Activated CD8-positive, alpha-beta T cell treated with anti-CD3 and anti-CD28 coated beads for 36 hours (primary cell): ENCODE results near the gene PJA1. TPM values are rescaled to one million over a fixed set of nuclear protein-coding genes. Genes with fewer than 3 reads are reported as not detected.

ENCODE experiments used
- ATAC-seq: fragments of 200-7000 bp; cut with Tn5 transposase; one replicate; pipeline ENCODE4 v1.10.0; 2021; ENCODE audit warnings: mild to moderate bottlenecking, moderate library complexity
- CTCF ChIA-PET: fragments of 350-600 bp; sonication (Branson Sonifier 250); formaldehyde crosslinking; loops from one replicate; lab custom pipeline; 2021; ENCODE audit warnings: antibody characterized with exemption; lab: Charles Lee
- POLR2A ChIA-PET: fragments of 350-600 bp; sonication (Branson Sonifier 250); formaldehyde crosslinking; loops from one replicate; lab custom pipeline; 2021; ENCODE audit warnings: antibody characterized with exemption; lab: Charles Lee
- DNase-seq: peaks from one replicate; pipeline ENCODE4 v3.0.0-alpha.2; 2020
- H3K27ac Mint-ChIP-seq: one replicate; pipeline ENCODE4 v1.8.0; 2021; ENCODE audit warnings: mild to moderate bottlenecking, mixed read lengths
- H3K27me3 Mint-ChIP-seq: one replicate; pipeline ENCODE4 v1.8.0; 2021; ENCODE audit warnings: mixed read lengths
- H3K36me3 Mint-ChIP-seq: one replicate; pipeline ENCODE4 v1.8.0; 2021; ENCODE audit warnings: low read depth, mixed read lengths
- H3K4me1 Mint-ChIP-seq: one replicate; pipeline ENCODE4 v1.8.0; 2021; ENCODE audit warnings: low read depth, mixed read lengths
- H3K4me3 Mint-ChIP-seq: one replicate; pipeline ENCODE4 v1.8.0; 2021; ENCODE audit warnings: mild to moderate bottlenecking, moderate library complexity, mixed read lengths
- H3K9me3 Mint-ChIP-seq: one replicate; pipeline ENCODE4 v1.8.0; 2021; ENCODE audit warnings: mixed read lengths
- CTCF ChIP-seq: fragments of 200-600 bp; IDR thresholded peaks from one replicate; pipeline ENCODE4 v1.8.0; 2022; ENCODE audit warnings: antibody characterized with exemption, mild to moderate bottlenecking
- intact Hi-C: fragments of 100-400 bp; cut with micrococcal nuclease; formaldehyde crosslinking; loops from one replicate; pipeline ENCODE4 v1.10.0; 2022
- total RNA-seq, 2 experiments: library from RNA; stranded (reverse); gene quantifications; one replicate each; pipeline ENCODE4 v1.2.3, GENCODE V29; 2021

PJA1 gene
- total RNA-seq, 2 experiments from 2014 or later = 21.0 to 22.6 TPM

DNA sequence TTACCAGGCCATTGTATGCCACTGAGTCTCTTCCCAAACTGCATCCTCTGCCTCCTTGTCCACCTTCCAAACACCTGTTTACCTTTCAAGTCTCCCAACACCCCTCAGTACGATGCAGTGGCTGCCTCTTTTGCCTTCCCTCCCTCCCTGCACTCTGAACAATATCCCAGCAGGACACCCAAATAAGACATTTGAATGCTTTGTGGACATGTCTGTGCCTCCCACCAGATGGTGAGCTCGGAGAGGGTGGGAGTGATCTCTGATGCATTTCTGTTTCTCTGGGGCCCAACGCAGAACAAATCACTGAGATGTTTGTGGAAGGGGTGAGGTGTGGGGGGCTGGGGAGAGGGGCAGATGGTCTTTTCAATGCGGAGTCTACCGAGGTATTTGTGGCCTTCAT lies 33.4 kb downstream of the PJA1 start:
- no peak for TF ChIP-seq CTCF
- ChIA-PET CTCF (no interaction called here), POLR2A (no interaction called here)
- intact Hi-C loops = no loop called here
- ATAC-seq (no peak), DNase-seq (no peak)
- no peaks in the 10 kb centered on the region for H3K9me3 Mint-ChIP-seq
- H3K4me3 Mint-ChIP-seq = no peak overlapping the region
- H3K36me3 Mint-ChIP-seq = no peaks in the 10 kb centered on the region
- no peaks in the 10 kb centered on the region for H3K4me1 Mint-ChIP-seq
- H3K27ac Mint-ChIP-seq = no peak overlapping the region
- H3K27me3 Mint-ChIP-seq = peaks cover 24% of the 10 kb centered on the region

GRCh38 chrX:69130439-69130838 lies 34.8 kb downstream of the PJA1 start:
- ChIA-PET CTCF (interaction anchor here (1.5 kb wide), 1 partner anchor 37 kb away, joined by 4 read pairs; no protein-coding TSS in a partner anchor), POLR2A (no interaction called here)
- Mint-ChIP-seq H3K27me3 (peaks cover 24% of the 10 kb centered on the region), H3K27ac (no peak overlapping the region), H3K36me3 (no peaks in the 10 kb centered on the region), H3K9me3 (no peaks in the 10 kb centered on the region), H3K4me3 (no peak overlapping the region), H3K4me1 (no peaks in the 10 kb centered on the region)
- ATAC-seq = no peak
- intact Hi-C loops = no loop called here
- no peak for TF ChIP-seq CTCF
- no peak for DNase-seq

- H3K4me1 Mint-ChIP-seq = no peaks in the 10 kb centered on the region
- H3K4me3 Mint-ChIP-seq = no peak overlapping the region
- ChIA-PET CTCF (no interaction called here), POLR2A (no interaction called here)
- H3K27me3 Mint-ChIP-seq = peaks cover 14% of the 10 kb centered on the region
- no peak overlapping the region for H3K27ac Mint-ChIP-seq
- TF ChIP-seq CTCF = no peak
- no peaks in the 10 kb centered on the region for H3K9me3 Mint-ChIP-seq
- intact Hi-C loops = no loop called here
- no peak for DNase-seq
- no peaks in the 10 kb centered on the region for H3K36me3 Mint-ChIP-seq
- no peak for ATAC-seq
Measured at GRCh38 chrX:69128588-69128987, 36.7 kb downstream of the PJA1 start.

DNA sequence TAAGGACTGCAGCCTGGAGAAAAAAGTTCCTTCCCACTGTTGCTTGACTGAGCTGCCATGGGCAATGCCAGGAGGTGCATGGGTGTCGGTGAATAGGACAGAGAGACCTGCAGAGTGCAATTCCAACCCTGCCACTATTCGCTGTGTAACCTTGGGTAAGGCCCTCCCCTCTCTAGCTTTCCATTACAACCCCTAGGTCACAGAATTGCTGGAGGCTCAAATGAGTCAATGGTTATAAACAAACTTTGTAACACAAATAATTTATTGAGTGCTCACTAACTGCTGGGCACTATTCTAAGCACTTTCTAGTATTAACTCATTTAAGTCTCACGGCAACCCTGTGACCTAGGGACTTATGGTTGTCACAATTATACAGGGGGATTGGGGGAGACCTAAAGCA lies 37.8 kb downstream of the PJA1 start:
- Mint-ChIP-seq H3K9me3 (no peaks in the 10 kb centered on the region), H3K36me3 (no peaks in the 10 kb centered on the region), H3K4me3 (no peak overlapping the region), H3K4me1 (no peaks in the 10 kb centered on the region), H3K27ac (no peak overlapping the region), H3K27me3 (peaks cover 10% of the 10 kb centered on the region)
- TF ChIP-seq CTCF = no peak
- ChIA-PET POLR2A (interaction anchor here (0.6 kb wide), 1 partner anchor 125 kb away, joined by 3 read pairs; no protein-coding TSS in a partner anchor), CTCF (no interaction called here)
- DNase-seq = no peak
- intact Hi-C loops = no loop called here
- ATAC-seq = no peak

DNA sequence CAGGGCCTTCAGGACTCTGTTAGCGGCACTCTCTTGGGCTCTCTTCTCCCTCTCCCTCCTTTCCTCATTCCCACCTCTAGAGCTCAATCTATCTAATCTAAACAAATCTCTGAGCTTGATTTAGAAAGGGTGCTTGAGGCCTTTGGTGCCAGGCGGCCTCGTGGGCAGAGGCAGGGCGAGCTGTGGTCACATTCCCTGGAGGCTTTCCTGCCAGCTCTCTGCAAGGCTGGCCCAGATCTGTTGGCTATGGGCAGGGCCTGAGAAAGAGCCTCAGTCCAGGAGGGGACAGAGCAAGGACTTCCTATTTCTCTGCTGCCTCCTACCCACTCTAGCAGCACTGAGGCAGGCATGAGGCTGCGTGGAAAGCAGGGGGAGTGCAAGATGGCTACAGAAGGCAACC lies 38.6 kb downstream of the PJA1 start:
- no peaks in the 10 kb centered on the region for H3K36me3 Mint-ChIP-seq
- intact Hi-C loops = no loop called here
- ATAC-seq (no peak), DNase-seq (no peak)
- peaks cover 7% of the 10 kb centered on the region for H3K27me3 Mint-ChIP-seq
- H3K4me1 Mint-ChIP-seq = no peaks in the 10 kb centered on the region
- no peaks in the 10 kb centered on the region for H3K9me3 Mint-ChIP-seq
- H3K27ac Mint-ChIP-seq = no peak overlapping the region
- no peak for TF ChIP-seq CTCF
- no peak overlapping the region for H3K4me3 Mint-ChIP-seq
- POLR2A ChIA-PET = no interaction called here
- CTCF ChIA-PET = no interaction called here
